Measurements from ENCODE around the gene FAM20B. TPM values are rescaled to one million over a fixed set of nuclear protein-coding genes. Genes with fewer than 3 reads are reported as not detected.

FAM20B gene
- total and polyA plus RNA-seq, 2 of the 8 experiments (the other 6 are each of a cell fraction or from before 2014, with no cell fraction given) = 8.3 to 36.6 TPM

- Histone ChIP-seq H2BK120ac (replicated peaks; ENCODE audit: low read depth, low read length) (no peak overlapping the region), H3K4me1 (replicated peaks in 1 of 4; ENCODE audit: control insufficient read depth in 3 of 4, insufficient read depth in 4 of 4, low read length in 3 of 4) (no peaks in the 10 kb centered on the region), H3K9me3 (ENCODE audit: insufficient read depth in 2 of 2, low read depth in 1 of 2, low read length in 1 of 2) (no peaks in the 10 kb centered on the region), H3K36me3 (ENCODE audit: control insufficient read depth in 2 of 4, insufficient read depth in 4 of 4, low read length in 3 of 4) (no peaks in the 10 kb centered on the region; a peak in 1 of 8 replicates), H4K91ac (replicated peaks; ENCODE audit: insufficient read length, low read length) (no peak overlapping the region), H2BK15ac (ENCODE audit: low read length) (peak overlapping the region; percentile 36; the same call in 1 of the 2 replicates), H3K56ac (replicated peaks; ENCODE audit: insufficient read length, low read depth, low read length) (no peak overlapping the region), H2BK20ac (ENCODE audit: low read length) (0 out of 2 replicates have a peak overlapping the region, but pooled peaks have one; percentile 72), H3K79me2 (ENCODE audit: control insufficient read depth in 1 of 2, insufficient read depth in 2 of 2, low read length in 2 of 2) (no peaks in the 10 kb centered on the region), H3K27me3 (replicated peaks in 1 of 4; ENCODE audit: control insufficient read depth in 3 of 4, extremely low read depth in 1 of 4, insufficient read depth in 3 of 4, low read length in 3 of 4) (no peaks in the 10 kb centered on the region), H3K4ac (replicated peaks; ENCODE audit: insufficient read length, low read depth, low read length) (peak overlapping the region; percentile 36), H3K9ac (replicated peaks in 1 of 4; ENCODE audit: extremely low read depth in 1 of 4, low read depth in 3 of 4, low read length in 3 of 4) (no peak overlapping the region), H4K5ac (ENCODE audit: insufficient read length, low read depth, low read length) (no peak overlapping the region), H3K79me1 (ENCODE audit: low read depth, low read length) (no peaks in the 10 kb centered on the region), H2AFZ (ENCODE audit: low read length) (peak overlapping the region; percentile 82), H3K18ac (ENCODE audit: extremely low read depth, low read length) (0 out of 2 replicates have a peak overlapping the region, but pooled peaks have one; percentile 24), H3K4me3 (ENCODE audit: extremely low read depth in 1 of 4, insufficient read depth in 2 of 4, low read depth in 3 of 4, low read length in 4 of 4) (peak overlapping the region in 1 of 4 experiments; percentile 39; a peak in 1 of 8 replicates), H2BK5ac (ENCODE audit: low read depth, low read length) (peak overlapping the region; percentile 82; the same call in 1 of the 2 replicates), H3K27ac (ENCODE audit: low read depth, low read length) (no peak overlapping the region), H4K20me1 (replicated peaks in 1 of 2; ENCODE audit: control insufficient read depth in 1 of 2, insufficient read depth in 2 of 2, low read length in 2 of 2) (no peaks in the 10 kb centered on the region), H3K23me2 (ENCODE audit: low read depth, low read length) (no peaks in the 10 kb centered on the region), H2BK12ac (ENCODE audit: low read depth, low read length) (0 out of 2 replicates have a peak overlapping the region, but pooled peaks have one; percentile 52), H3K14ac (ENCODE audit: insufficient read length) (no peak overlapping the region), H2AK5ac (ENCODE audit: low read depth, low read length) (no peak overlapping the region), H4K8ac (ENCODE audit: extremely low read depth, insufficient read depth, low read length) (peak overlapping the region; percentile 82; the same call in 1 of the 2 replicates), H3K23ac (ENCODE audit: insufficient read length) (no peak overlapping the region), H3K4me2 (ENCODE audit: insufficient read depth in 1 of 2, low read depth in 2 of 2, low read length in 2 of 2) (peak overlapping the region in 1 of 2 experiments; percentile 45; a peak in 3 of 4 replicates)
- DNase-seq (ENCODE audit: low read depth in 1 of 2, low spot score in 2 of 2) = peak; percentile 82 to 99
- peak; percentile 97 for FAIRE-seq
- WGBS, 2 experiments (ENCODE audit: extremely low coverage in 1 of 2, insufficient coverage in 1 of 2, insufficient read length in 1 of 2, insufficient replicate concordance in 2 of 2, low coverage in 1 of 2, low lambda C conversion rate in 2 of 2, missing lambda C conversion rate in 1 of 2) = 37% methylated on average over 20 of the region's 20 CpGs; no CpG with 5 or more reads in 1 of the 2 experiments
- ChIA-PET CTCF (ENCODE audit: partially characterized antibody) (interaction anchor here (0.6 to 6.5 kb wide), 119 partner anchors 9 to 1201 kb away, joined by 3 to 92 read pairs (median 4); no protein-coding TSS in a partner anchor), POLR2A (ENCODE audit: partially characterized antibody) (interaction anchor here (0.6 to 1.6 kb wide), 8 partner anchors 27 to 471 kb away, joined by 3 to 4 read pairs (median 3); no protein-coding TSS in a partner anchor)
- TF ChIP-seq BACH1 (IDR thresholded peaks at IDR 0.05; ENCODE audit: low read length) (no peak), EZH2 (IDR thresholded peaks at IDR 0.05; ENCODE audit: low read depth, low read length, severe bottlenecking) (no peak), RAD21 (IDR thresholded peaks at IDR 0.05 in 1 of 2, conservative IDR thresholded peaks at IDR 0.05 in 1 of 2; ENCODE audit: low read depth in 2 of 2, low read length in 2 of 2) (peak; percentile 97 to 98), POU5F1 (IDR thresholded peaks at IDR 0.05; ENCODE audit: low read depth, low read length) (no peak), MAX (IDR thresholded peaks at IDR 0.05) (no peak), TBP (IDR thresholded peaks at IDR 0.05; ENCODE audit: low read depth, low read length) (peak; percentile 16; the same call in 1 of the 2 replicates), TAF1 (IDR thresholded peaks at IDR 0.05; ENCODE audit: low read depth, low read length) (peak; percentile 40; the same call in 1 of the 2 replicates), CBX5 (IDR thresholded peaks at IDR 0.05; ENCODE audit: low read depth, low read length) (no peak), HDAC6 (IDR thresholded peaks at IDR 0.05; ENCODE audit: low read depth, low read length) (no peak), YY1 (IDR thresholded peaks at IDR 0.05; ENCODE audit: low read depth, low read length) (peak; percentile 56; the same call in 1 of the 2 replicates)
Measured at GRCh38 chr1:179002552-179003345, 22.9 kb upstream of the FAM20B start.
